Ectodermal cell (in vitro differentiated cells): Measurements from ENCODE around the gene PPAN.

ENCODE experiments used
- H3K27ac ChIP-seq: 2 replicates; pipeline ENCODE4 v1.7.0; 2013; ENCODE audit warnings: mild to moderate bottlenecking, low read depth, low read length; ENCODE audit not compliant: insufficient read depth, poor library complexity, severe bottlenecking
- H3K27me3 ChIP-seq: 2 replicates; pipeline ENCODE4 v1.7.0; 2013; ENCODE audit warnings: mild to moderate bottlenecking, low read length; ENCODE audit not compliant: insufficient read depth, control insufficient read depth, poor library complexity, severe bottlenecking
- H3K36me3 ChIP-seq: one replicate; pipeline ENCODE4 v1.7.0; 2013; ENCODE audit warnings: low read length; ENCODE audit not compliant: control insufficient read depth, insufficient read depth
- H3K4me1 ChIP-seq: one replicate; pipeline ENCODE4 v1.7.0; 2013; ENCODE audit warnings: low read length; ENCODE audit not compliant: control insufficient read depth, insufficient read depth
- H3K4me3 ChIP-seq: 2 replicates; pipeline ENCODE4 v1.7.0; 2013; ENCODE audit warnings: low read depth, low read length, control low read depth; ENCODE audit not compliant: insufficient read depth
- H3K9me3 ChIP-seq: 2 replicates; pipeline ENCODE4 v1.7.0; 2013; ENCODE audit warnings: mild to moderate bottlenecking, low read length, moderate library complexity; ENCODE audit not compliant: control insufficient read depth
- WGBS, 2 experiments: methylation state at CpG; one replicate each; pipeline ENCODE4 v1.1.7; 2013; ENCODE audit warnings: missing lambda C conversion rate in 2 of 2; 5-methylcytosine and 5-hydroxymethylcytosine counted together

The PPAN gene

DNA sequence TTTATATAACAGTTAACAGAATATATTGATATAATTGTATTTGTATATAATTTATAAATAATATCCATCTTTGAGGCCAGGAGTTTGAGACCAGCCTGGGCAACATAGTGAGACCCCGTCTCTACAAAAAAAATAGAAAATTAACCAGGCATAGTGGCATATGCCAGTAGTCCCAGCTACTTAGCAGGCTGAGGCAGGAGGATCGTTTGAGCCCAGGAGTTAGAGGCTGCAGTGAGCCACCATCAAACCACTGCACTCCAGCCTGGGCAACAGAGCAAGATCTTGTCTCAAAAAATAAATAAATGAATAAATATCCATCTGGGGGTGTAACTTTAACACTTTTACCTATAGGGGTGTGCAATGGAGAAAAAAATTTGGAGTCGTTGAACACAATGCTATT lies 21.4 kb upstream of the PPAN start:
- peaks cover 4% of the 10 kb centered on the region for H3K4me1 ChIP-seq
- H3K27ac ChIP-seq = no peak overlapping the region
- no peak overlapping the region for H3K4me3 ChIP-seq
- 86 to 90% methylated on average over 3 of the region's 3 CpGs for whole genome bisulfite sequencing, 2 experiments
- no peaks in the 10 kb centered on the region for H3K9me3 ChIP-seq
- H3K36me3 ChIP-seq = no peaks in the 10 kb centered on the region
- H3K27me3 ChIP-seq = peaks cover 42% of the 10 kb centered on the region

DNA sequence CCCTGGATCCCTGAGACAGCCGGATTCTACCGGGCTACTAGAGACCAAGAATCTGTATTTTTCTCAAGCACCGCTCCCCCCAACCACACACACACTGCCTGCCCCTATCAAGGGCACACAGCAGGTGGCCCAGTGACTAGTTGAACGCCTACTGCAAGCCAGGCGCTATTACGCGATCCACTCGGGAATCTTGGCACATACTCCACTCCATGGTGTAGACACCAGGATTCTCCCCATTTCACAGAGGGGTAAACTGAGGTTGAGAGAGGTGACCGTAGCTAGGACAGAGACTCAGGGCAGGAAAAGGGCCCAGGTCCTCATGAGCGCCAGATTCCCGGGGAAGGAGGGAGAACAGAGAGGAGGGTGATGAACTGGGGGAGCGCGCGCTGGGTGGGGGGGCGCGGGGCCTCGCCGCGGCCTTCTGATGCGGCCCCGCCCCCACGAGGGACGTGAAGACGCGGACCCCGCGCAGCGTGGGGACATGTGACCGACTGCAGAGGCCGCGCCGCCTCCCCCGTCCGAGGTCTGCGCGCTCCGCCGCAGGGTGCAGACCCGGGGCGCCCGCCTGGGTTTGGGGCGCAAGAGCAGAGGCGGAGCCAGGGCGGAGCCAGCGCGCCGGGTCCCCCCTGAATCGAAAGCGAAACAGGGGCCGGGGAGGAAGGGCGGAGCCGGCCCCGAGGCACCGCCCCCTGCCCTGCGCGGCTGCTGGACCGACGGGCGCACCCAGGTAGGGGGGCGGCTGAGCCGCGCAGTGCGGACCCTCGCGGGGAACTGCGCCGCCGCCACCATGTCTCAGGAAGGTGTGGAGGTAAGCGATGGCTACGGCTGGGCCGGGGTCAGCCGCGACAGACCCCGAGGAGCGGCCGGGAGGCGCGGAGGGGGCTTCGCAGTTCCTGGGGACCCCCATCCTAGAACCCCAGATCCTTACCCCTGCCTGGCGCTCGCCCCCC lies 20.2 kb upstream of the PPAN start, which contains the start of gene SHFL:
Gene SHFL (plus strand): TSS at position 677 of the 950 bp plus-strand sequence. CDS start 111 bp downstream, at position 788.
- WGBS, 2 experiments = 4 to 5% methylated on average over 81 of the region's 81 CpGs
- Histone ChIP-seq H3K4me1 (peaks cover 4% of the 10 kb centered on the region), H3K27me3 (peaks cover 42% of the 10 kb centered on the region), H3K27ac (no peak within 1 kb of the TSS), H3K9me3 (no peaks in the 10 kb centered on the region), H3K36me3 (no peaks in the 10 kb centered on the region), H3K4me3 (peak within 1 kb of the TSS; percentile 59)

GRCh38 chr19:10086591-10087192 lies 19.5 kb upstream of the PPAN start:
- Histone ChIP-seq H3K27me3 (peaks cover 42% of the 10 kb centered on the region), H3K4me1 (peaks cover 4% of the 10 kb centered on the region), H3K4me3 (peak overlapping the region; percentile 59), H3K27ac (no peak overlapping the region), H3K36me3 (no peaks in the 10 kb centered on the region), H3K9me3 (no peaks in the 10 kb centered on the region)
- WGBS, 2 experiments = 4% methylated on average over 43 of the region's 43 CpGs

DNA sequence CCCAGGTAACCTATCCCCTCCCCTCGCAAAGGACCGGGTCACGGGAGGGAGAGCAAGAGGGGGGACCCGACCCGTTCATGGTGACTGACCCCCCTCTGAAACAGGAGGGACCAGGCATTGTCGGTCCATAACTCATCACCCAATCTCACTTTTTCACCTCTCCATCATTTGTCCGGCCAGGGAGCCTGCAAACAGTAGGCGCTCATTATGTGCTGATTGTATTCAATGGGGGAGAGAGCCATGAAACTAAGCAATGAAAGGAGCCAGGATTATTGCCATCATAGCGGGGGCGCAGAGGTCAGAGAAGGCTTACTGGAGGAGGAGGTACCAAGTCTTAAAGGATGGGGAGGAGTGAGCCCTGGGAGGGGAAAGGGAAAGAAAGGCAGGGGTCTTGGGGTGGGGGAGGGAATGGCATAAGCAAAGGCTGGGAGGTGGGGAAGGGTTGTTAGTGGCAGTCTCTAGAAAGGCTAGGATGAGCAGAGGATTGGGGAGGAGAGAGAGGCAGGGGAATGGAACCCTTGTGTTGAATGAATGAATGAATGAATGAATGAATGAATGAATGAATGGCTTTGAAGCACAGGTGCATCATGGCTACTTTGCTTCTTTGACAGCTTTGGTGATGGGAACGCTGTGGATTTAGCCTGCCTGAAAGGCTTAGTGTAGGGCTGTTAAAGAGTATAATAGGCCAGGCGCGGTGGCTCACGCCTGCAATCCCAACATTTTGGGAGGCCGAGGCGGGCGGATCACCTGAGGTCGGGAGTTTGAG lies 18.7 kb upstream of the PPAN start:
- H3K9me3 ChIP-seq = no peaks in the 10 kb centered on the region
- peaks cover 42% of the 10 kb centered on the region for H3K27me3 ChIP-seq
- 75 to 77% methylated on average over 17 to 18 of the region's 18 CpGs for whole genome bisulfite sequencing, 2 experiments
- peaks cover 4% of the 10 kb centered on the region for H3K4me1 ChIP-seq
- H3K27ac ChIP-seq = no peak overlapping the region
- no peak overlapping the region for H3K4me3 ChIP-seq
- no peaks in the 10 kb centered on the region for H3K36me3 ChIP-seq

DNA sequence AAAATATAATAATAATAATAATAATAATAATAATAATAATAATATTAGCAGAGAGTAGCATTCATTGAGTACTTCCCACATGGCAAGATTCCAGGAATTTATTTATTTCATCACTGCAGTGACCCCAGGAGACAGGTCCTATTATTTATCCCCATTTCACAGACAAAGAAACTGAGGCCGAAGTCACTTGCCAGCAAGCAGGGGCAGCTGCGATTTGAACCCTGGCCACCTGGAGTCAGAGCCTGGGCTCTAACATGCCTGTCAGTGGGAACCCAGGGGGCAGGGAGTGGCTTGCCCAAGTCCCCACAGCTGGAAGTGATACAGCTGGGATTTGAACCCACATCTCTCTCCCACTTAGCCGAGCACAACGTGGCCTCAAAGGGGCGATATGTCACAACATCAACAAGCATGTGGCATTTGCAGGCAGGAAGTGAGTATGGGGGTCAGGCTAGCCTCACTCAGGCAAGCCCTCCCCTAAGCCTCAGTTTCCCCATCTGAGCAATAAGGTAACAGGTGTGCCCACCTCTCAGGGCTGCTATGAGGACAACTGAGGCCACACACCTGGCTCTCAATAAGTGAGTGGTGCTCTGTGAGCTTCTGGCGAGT lies 17.1 kb upstream of the PPAN start:
- WGBS, 2 experiments = 90 to 92% methylated on average over 6 of the region's 6 CpGs
- no peak overlapping the region for H3K4me3 ChIP-seq
- no peak overlapping the region for H3K27ac ChIP-seq
- H3K27me3 ChIP-seq = peaks cover 32% of the 10 kb centered on the region
- peaks cover 4% of the 10 kb centered on the region for H3K4me1 ChIP-seq
- no peaks in the 10 kb centered on the region for H3K36me3 ChIP-seq
- H3K9me3 ChIP-seq = no peaks in the 10 kb centered on the region

GRCh38 chr19:10089801-10090375 lies 16.3 kb upstream of the PPAN start:
- peaks cover 4% of the 10 kb centered on the region for H3K4me1 ChIP-seq
- peaks cover 32% of the 10 kb centered on the region for H3K27me3 ChIP-seq
- WGBS, 2 experiments = 88 to 90% methylated on average over 14 to 15 of the region's 15 CpGs
- H3K36me3 ChIP-seq = no peaks in the 10 kb centered on the region
- H3K4me3 ChIP-seq = no peak overlapping the region
- no peaks in the 10 kb centered on the region for H3K9me3 ChIP-seq
- no peak overlapping the region for H3K27ac ChIP-seq

DNA sequence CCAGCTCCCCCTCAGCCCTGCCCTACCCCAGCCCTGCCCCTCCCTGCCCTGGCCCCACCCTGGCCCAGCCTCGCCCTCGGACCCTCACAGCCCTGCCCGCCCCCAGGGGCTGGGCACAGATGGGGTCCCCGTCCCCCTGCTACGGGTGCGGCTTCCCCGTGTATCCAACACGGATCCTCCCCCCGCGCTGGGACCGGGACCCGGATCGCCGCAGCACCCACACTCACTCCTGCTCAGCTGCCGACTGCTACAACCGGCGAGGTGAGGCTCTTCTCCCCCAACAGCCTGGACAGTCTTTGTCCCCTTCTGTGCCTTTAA lies 14.8 kb upstream of the PPAN start:
- peaks cover 31% of the 10 kb centered on the region for H3K27me3 ChIP-seq
- 94% methylated on average over 17 of the region's 17 CpGs for WGBS, 2 experiments
- H3K9me3 ChIP-seq = no peaks in the 10 kb centered on the region
- no peak overlapping the region for H3K27ac ChIP-seq
- no peaks in the 10 kb centered on the region for H3K36me3 ChIP-seq
- H3K4me3 ChIP-seq = no peak overlapping the region
- peaks cover 2% of the 10 kb centered on the region for H3K4me1 ChIP-seq

GRCh38 chr19:10091895-10092641 lies 14.1 kb upstream of the PPAN start:
- Histone ChIP-seq H3K4me3 (no peak overlapping the region), H3K27ac (no peak overlapping the region), H3K4me1 (no peaks in the 10 kb centered on the region), H3K27me3 (peaks cover 31% of the 10 kb centered on the region), H3K36me3 (no peaks in the 10 kb centered on the region), H3K9me3 (no peaks in the 10 kb centered on the region)
- 89% methylated on average over 13 of the region's 13 CpGs for WGBS, 2 experiments

- 87 to 88% methylated on average over 9 of the region's 9 CpGs for WGBS, 2 experiments
- H3K27me3 ChIP-seq = peaks cover 30% of the 10 kb centered on the region
- H3K36me3 ChIP-seq = no peaks in the 10 kb centered on the region
- no peak overlapping the region for H3K27ac ChIP-seq
- no peaks in the 10 kb centered on the region for H3K4me1 ChIP-seq
- H3K9me3 ChIP-seq = no peaks in the 10 kb centered on the region
- H3K4me3 ChIP-seq = no peak overlapping the region
Observed at GRCh38 chr19:10092648-10093294, 13.4 kb upstream of the PPAN start.
